Measurements from ENCODE around the gene BRWD1.
"Not testable (repeated sequence)": the region's sequence is repeated elsewhere in the genome, so short reads cannot be mapped to it uniquely, and the experiment has no call there.

BRWD1 gene

DNA sequence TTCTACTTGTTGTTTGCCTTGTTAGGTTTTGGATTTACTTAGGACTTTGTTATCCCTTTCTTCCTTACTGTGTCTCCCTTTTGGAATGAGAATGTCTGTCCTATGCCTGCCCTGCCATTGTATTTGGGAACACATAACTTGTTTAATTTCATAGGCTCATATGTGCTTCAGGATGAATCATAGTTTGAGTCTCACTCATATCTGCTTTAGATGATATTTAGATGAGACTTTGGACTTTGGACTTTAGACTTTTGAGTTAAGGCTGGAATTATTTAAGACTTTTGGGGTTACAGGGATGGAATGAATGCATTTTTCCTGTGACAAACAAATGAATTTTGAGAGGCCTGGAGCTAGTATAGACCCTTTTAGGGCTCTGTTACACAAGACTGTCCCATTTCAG lies 163.6 kb downstream of the BRWD1 start:
- no peak for TF ChIP-seq POLR2A (IDR thresholded peaks at IDR 0.05; ENCODE audit: low read depth, low read length)
- DNase-seq (ENCODE audit: insufficient read length, low spot score) (no peak), FAIRE-seq (no peak)

- DNase-seq (ENCODE audit: insufficient read length, low spot score), result no peak
- no peak for FAIRE-seq
- TF ChIP-seq POLR2A (IDR thresholded peaks at IDR 0.05; ENCODE audit: low read depth, low read length), result no peak
Observed at GRCh38 chr21:39148975-39149374, 164.5 kb downstream of the BRWD1 start.

- no peak for TF ChIP-seq POLR2A (IDR thresholded peaks at IDR 0.05; ENCODE audit: low read depth, low read length)
- DNase-seq (ENCODE audit: insufficient read length, low spot score) (no peak), FAIRE-seq (no peak)
Observed at GRCh38 chr21:39144191-39144590, 169.2 kb downstream of the BRWD1 start.

DNA sequence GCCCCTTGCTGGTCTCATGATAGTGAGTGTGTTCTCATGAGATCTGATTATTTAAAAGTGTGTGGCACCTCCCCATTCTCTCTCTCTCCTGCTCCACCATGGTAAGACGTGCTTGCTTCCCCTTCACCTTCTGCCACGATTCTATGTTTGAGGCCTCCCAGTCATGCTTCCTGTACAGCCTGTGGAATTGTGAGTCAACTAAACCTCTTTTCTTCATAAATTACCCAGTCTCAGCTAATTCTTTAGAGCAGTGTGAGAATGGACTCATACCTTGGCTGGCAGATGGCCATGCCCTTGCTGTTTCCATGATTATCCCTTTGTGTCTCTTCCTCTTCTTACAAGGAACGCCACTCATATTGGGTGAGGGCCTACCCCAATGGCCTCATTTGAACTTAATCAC lies 170.5 kb downstream of the BRWD1 start:
- FAIRE-seq, result no peak
- no peak for DNase-seq (ENCODE audit: insufficient read length, low spot score)
- no peak for TF ChIP-seq POLR2A (IDR thresholded peaks at IDR 0.05; ENCODE audit: low read depth, low read length)

DNA sequence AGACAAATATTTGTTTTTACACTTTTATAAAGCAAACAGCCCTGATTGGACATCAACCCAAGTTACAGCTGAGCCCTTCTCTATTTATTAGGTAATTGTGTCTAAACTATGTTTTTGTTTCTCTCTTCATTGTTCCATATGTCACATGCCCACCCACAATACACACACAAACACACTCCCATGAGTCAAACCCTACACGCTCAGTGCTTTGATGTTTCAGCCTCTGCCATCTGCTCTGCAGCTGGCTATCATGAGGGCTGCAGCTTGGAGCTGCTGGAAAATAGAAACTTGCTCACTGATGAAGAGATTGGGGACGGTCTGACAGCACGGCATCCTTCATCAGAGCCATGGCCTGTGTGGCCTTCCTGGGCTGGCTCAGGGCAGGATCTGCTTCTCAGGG lies 171.9 kb downstream of the BRWD1 start:
- no peak for FAIRE-seq
- DNase-seq (ENCODE audit: insufficient read length, low spot score), result no peak
- TF ChIP-seq POLR2A (IDR thresholded peaks at IDR 0.05; ENCODE audit: low read depth, low read length), result no peak

GRCh38 chr21:39137248-39138178 lies 175.9 kb downstream of the BRWD1 start:
- DNase-seq (ENCODE audit: insufficient read length, low spot score) (no peak), FAIRE-seq (no peak)
- TF ChIP-seq POLR2A (IDR thresholded peaks at IDR 0.05; ENCODE audit: low read depth, low read length), result no peak

GRCh38 chr21:39136711-39137110 lies 176.7 kb downstream of the BRWD1 start:
- FAIRE-seq (no peak), DNase-seq (ENCODE audit: insufficient read length, low spot score) (no peak)
- no peak for TF ChIP-seq POLR2A (IDR thresholded peaks at IDR 0.05; ENCODE audit: low read depth, low read length)

DNA sequence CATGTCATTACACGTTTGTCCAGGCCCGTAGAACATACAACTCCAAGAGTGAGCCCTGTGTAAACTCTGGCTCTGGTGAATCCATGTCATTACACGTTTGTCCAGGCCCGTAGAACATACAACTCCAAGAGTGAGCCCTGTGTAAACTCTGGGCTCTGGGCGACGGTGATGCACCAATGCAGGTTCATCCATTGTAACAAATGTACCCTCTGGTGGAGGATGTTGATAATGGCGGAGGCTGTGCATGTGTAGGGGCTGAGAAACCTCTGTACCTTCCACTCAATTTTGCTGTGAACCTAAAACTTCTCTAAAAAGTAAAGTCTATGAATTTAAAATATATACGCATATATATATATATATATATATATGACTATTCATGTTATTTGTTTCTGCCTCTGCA lies 177.3 kb downstream of the BRWD1 start:
- not testable (repeated sequence) for DNase-seq (ENCODE audit: insufficient read length, low spot score); FAIRE-seq

GRCh38 chr21:39134288-39134810 lies 179.1 kb downstream of the BRWD1 start:
- DNase-seq (ENCODE audit: insufficient read length, low spot score) (no peak), FAIRE-seq (no peak)
- no peak for TF ChIP-seq POLR2A (IDR thresholded peaks at IDR 0.05; ENCODE audit: low read depth, low read length)
